NT2/D1 (cell line): Measurements from ENCODE around the gene CUL7.

ENCODE experiments used
- DNase-seq: peaks from one replicate; pipeline ENCODE4 v3.0.0-alpha.2; 2011; ENCODE audit warnings: low read depth, low spot score
- H3K27me3 ChIP-seq: 2 replicates; pipeline ENCODE4 v1.6.0; 2011; ENCODE audit warnings: mild to moderate bottlenecking; ENCODE audit not compliant: insufficient read length, insufficient read depth
- H3K36me3 ChIP-seq: 2 replicates; pipeline ENCODE4 v1.6.1; 2011; ENCODE audit warnings: mild to moderate bottlenecking, low read length, mixed read lengths; ENCODE audit not compliant: insufficient read depth, insufficient read length
- H3K4me1 ChIP-seq: 2 replicates; pipeline ENCODE4 v1.5.1; 2011; ENCODE audit not compliant: insufficient read depth, insufficient read length
- H3K4me3 ChIP-seq: 2 replicates; pipeline ENCODE4 v1.5.1; 2011; ENCODE audit warnings: low read depth; ENCODE audit not compliant: insufficient read length
- H3K9ac ChIP-seq: 2 replicates; pipeline ENCODE4 v1.6.0; 2011; ENCODE audit warnings: low read depth; ENCODE audit not compliant: insufficient read length
- H3K9me3 ChIP-seq: 2 replicates; pipeline ENCODE4 v1.5.1; 2011; ENCODE audit warnings: mild to moderate bottlenecking, low read length; ENCODE audit not compliant: insufficient read depth
- SUZ12 ChIP-seq: IDR thresholded peaks from 2 replicates; pipeline ENCODE4 v1.6.1; 2011; ENCODE audit not compliant: insufficient read length, insufficient read depth; ENCODE audit errors: extremely low read depth
- YY1 ChIP-seq: IDR thresholded peaks from 2 replicates; pipeline ENCODE4 v1.6.1; 2011; ENCODE audit not compliant: insufficient read length, insufficient read depth
- ZNF274 ChIP-seq: IDR thresholded peaks from 2 replicates; pipeline ENCODE4 v1.6.1; 2011; ENCODE audit warnings: mild to moderate bottlenecking, low read depth, low read length

CUL7 gene

DNA sequence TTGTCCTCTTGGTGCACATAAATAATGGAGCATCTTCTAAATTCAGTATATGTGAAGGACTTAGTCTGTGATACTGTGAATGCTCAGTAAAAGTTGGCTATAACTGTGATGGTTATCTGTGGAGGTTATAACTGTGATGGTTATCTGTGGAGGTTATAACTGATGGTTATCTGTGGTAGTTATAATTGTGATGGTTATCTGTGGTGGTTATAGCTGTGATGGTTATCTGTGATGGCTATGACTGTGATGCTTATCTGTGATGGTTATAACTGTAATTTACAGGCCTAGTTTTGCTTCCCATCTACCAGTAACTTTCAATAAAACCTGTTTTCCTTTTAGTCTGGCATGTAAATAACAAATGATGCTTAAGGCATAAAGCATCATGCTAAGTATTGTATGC is 39.0 kb upstream of the CUL7 start:
- Histone ChIP-seq H3K36me3 (no peaks in the 10 kb centered on the region), H3K9me3 (no peaks in the 10 kb centered on the region), H3K9ac (no peak overlapping the region), H3K4me3 (no peak overlapping the region), H3K4me1 (peaks cover 3% of the 10 kb centered on the region), H3K27me3 (no peaks in the 10 kb centered on the region)
- DNase-seq: no peak
- TF ChIP-seq YY1: no peak
- TF ChIP-seq SUZ12: no peak
- TF ChIP-seq ZNF274: no peak

DNA sequence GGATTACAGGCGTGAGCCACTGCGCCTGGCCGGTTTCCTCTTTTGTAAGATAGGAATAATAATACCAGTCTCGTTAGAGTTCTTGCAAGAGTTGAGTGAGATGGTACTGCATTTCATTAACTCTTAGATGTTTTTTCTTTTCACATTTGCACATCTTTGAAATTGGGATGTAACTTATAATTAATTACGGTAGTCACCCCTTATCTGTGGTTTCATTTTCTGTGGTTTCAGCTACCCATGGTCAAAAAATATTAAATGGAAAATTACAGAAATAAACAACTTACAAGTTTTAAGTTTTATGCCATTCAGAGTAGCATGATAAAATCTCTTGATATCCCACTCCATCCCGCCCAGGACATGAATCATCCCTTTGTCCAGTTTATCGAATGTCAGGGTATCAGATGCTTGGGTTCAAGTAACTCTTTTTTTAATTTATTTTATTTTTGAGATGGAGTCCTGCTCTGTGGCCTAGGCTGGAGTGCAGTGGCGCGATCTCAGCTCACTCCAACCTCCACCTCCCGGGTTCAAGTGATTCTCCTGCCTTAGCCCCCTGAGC is 37.9 kb upstream of the CUL7 start:
- Histone ChIP-seq H3K4me1 (peaks cover 2% of the 10 kb centered on the region), H3K9ac (no peak overlapping the region), H3K9me3 (no peaks in the 10 kb centered on the region), H3K36me3 (no peaks in the 10 kb centered on the region), H3K27me3 (no peaks in the 10 kb centered on the region), H3K4me3 (no peak overlapping the region)
- TF ChIP-seq YY1 (no peak), SUZ12 (no peak), ZNF274 (no peak)
- no peak for DNase-seq

DNA sequence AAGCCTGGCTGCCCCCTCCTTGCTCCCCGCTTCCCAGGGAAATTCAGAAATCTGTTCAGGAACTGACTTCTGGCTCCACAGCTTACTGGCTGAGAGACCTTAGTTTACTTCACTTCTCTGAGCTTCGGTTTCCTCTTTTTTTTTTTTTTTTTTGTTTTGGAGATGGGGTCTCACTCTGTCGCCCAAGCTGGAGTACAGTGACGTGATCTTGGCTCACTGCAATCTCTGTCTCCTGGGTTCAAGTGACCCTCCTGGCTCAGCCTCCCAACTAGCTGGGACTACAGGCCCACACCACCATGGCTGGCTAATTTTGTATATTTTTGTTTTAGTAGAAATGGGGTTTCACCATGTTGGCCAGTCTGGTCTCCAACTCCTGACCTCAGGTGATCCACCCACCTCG is 37.4 kb upstream of the CUL7 start:
- Histone ChIP-seq H3K27me3 (no peaks in the 10 kb centered on the region), H3K9me3 (no peaks in the 10 kb centered on the region), H3K4me1 (no peaks in the 10 kb centered on the region), H3K9ac (peak overlapping the region; percentile 51), H3K4me3 (no peak overlapping the region), H3K36me3 (no peaks in the 10 kb centered on the region)
- no peak for TF ChIP-seq YY1
- TF ChIP-seq SUZ12: no peak
- TF ChIP-seq ZNF274: no peak
- no peak for DNase-seq

DNA sequence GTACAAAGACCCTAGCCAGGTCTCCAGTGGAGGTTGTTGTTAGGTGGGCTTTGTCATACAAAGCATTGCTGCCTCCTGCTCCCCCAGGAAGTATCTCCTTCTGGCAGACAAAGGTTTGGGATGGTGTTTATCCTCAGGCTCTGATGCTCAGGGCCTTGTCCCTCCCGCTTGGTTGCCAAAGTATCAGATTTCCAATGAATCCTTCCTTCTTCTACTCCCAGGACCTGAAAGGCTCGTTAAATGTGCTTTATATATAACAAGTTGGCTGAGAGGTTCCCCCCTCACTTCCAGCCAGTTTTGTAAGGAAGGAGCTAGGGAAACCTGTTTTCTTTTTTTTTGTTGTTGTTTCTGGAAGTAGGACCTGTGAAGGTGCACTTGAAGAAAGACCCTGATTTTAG is 36.9 kb upstream of the CUL7 start:
- no peaks in the 10 kb centered on the region for H3K9me3 ChIP-seq
- no peaks in the 10 kb centered on the region for H3K36me3 ChIP-seq
- no peaks in the 10 kb centered on the region for H3K4me1 ChIP-seq
- no peak for DNase-seq
- peak overlapping the region; percentile 51 for H3K9ac ChIP-seq
- TF ChIP-seq SUZ12 (no peak), YY1 (no peak), ZNF274 (no peak)
- H3K4me3 ChIP-seq: no peak overlapping the region
- no peaks in the 10 kb centered on the region for H3K27me3 ChIP-seq

DNA sequence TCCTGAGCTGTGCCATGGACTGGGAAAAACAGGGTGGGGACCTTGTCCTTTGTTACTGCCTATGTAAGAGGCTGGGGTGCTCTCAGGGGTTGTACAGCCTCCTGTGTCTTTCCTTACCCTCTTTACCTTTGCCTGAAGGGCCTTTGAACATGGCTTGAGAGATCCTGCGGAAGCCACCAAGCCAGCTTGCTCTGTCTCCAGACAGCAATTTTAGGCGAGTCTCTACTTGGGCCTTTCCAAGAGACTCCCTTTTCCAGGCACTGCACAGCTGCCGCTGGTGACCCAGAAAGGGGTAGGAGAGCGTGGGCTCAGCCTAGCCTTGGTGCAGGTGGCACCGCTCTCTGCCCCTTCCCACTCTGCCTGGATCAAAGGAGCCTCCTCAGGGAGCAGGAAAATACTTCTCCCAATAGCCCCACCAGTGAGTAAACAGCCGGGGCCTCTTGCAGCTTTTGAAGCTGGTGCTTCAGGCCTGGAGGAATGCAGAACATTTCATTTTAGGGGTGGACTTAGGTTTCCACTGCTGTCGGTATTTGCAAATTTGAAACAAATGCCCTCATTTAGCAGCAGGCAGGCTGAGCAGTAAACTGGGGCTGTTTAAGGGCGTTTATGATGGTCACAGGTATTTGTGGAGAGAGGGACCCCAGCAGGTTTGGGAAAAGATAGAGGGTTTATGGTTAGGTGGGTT is 36.4 kb upstream of the CUL7 start:
- no peaks in the 10 kb centered on the region for H3K27me3 ChIP-seq
- peak overlapping the region; percentile 54 for H3K9ac ChIP-seq
- H3K4me3 ChIP-seq: no peak overlapping the region
- DNase-seq: no peak
- H3K9me3 ChIP-seq: no peaks in the 10 kb centered on the region
- no peaks in the 10 kb centered on the region for H3K36me3 ChIP-seq
- no peaks in the 10 kb centered on the region for H3K4me1 ChIP-seq
- TF ChIP-seq YY1: no peak
- TF ChIP-seq ZNF274: no peak
- TF ChIP-seq SUZ12: no peak

DNA sequence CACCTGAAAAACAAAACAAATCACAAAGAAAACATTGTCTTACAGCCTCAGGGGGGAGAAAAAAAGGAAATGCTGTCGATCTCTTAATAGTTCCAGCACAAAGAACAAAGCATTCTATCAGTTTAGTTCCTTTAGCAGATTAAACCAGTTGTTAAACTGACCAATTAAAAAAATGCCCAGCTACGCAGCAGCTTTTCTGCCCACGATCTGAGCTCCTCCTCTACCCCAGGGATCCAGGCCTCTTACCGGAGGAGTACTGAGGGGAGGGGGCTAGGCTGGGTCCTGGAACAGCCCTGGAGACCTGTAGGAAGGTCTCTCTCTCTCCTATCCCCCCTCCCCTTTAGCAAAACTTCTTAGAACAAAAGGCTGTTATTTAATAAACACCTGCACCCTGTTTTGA is 35.8 kb upstream of the CUL7 start:
- no peaks in the 10 kb centered on the region for H3K9me3 ChIP-seq
- H3K4me3 ChIP-seq: no peak overlapping the region
- H3K27me3 ChIP-seq: no peaks in the 10 kb centered on the region
- peak overlapping the region; percentile 54 for H3K9ac ChIP-seq
- H3K4me1 ChIP-seq: no peaks in the 10 kb centered on the region
- no peak for TF ChIP-seq YY1
- TF ChIP-seq SUZ12: no peak
- TF ChIP-seq ZNF274: no peak
- H3K36me3 ChIP-seq: no peaks in the 10 kb centered on the region
- DNase-seq: no peak

DNA sequence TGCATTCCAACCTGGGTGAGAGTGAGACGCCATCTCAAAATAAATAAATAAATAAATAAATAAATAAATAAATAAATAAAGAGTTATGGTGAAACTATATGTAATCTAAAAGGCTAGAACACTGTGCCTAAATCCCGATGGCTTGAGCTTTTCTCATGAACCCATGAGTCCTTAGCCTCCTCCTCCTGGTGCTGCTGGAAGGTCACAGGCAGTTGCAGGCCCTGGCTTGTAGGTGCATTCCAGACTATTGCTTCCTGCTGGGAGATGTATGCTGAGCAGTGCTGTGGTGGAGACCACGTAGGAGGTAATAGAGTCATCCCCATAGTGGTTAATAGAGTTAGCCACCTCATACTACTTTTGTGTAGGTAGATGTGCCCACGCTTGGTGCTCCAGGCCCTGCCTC is 35.0 kb upstream of the CUL7 start:
- no peaks in the 10 kb centered on the region for H3K9me3 ChIP-seq
- no peak overlapping the region for H3K4me3 ChIP-seq
- TF ChIP-seq YY1: no peak
- no peak for TF ChIP-seq ZNF274
- TF ChIP-seq SUZ12: no peak
- H3K36me3 ChIP-seq: no peaks in the 10 kb centered on the region
- no peaks in the 10 kb centered on the region for H3K4me1 ChIP-seq
- no peak overlapping the region for H3K9ac ChIP-seq
- DNase-seq: no peak
- H3K27me3 ChIP-seq: no peaks in the 10 kb centered on the region
